ENCODE measurements around the gene ROS1.

GRCh38 chr6:117309611-117310010 lies 116.1 kb downstream of the ROS1 start:
- TF ChIP-seq CTCF (IDR thresholded peaks at IDR 0.05; ENCODE audit: low read length): no peak
- TF ChIP-seq EZH2 (IDR thresholded peaks at IDR 0.05; ENCODE audit: borderline replicate concordance, low read length): no peak

Data from OCI-LY1 (cell line).